ENCODE data around the gene COQ3.

COQ3 gene

DNA sequence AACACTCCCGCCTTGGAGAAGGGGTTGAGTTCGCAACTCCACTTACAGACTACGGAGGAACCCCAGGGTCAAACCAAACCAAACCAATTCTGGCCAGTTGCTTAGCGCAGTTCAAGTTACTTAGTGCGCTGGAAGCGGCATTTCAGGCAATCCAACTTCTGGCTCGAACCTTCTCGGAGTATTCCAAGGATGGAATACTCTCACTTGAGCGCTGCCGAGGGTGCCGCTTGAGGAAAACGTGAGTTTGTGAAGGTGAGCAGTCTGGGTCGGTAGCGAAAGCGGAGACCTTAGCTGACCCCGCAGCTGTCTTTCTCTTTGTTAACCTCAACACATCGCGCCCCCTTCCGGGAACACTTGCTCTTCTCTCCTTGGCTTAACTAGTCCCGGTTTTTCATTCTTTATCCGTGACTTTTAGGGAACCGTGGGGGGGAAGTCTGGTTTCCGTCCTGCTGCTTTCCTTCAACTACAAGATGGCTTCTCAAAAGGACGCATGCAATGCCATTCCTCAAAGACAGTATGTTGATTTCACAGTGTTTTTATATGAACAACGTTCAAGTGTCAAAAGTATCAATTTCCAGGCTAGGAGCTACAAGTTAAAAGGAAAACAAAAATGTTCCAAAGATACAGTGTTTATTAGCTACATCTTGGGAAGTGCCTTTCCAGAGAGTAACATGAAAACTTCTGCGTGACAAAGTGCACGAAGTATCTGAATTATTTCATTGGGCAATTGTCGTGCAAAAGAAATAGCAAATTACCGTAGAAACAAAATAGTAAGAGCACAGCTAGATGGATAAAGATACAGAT is 31.9 kb upstream of the COQ3 start:
- DNase-seq (ENCODE audit: low spot score): peak; percentile 88
- no peak for TF ChIP-seq CTCF (IDR thresholded peaks at IDR 0.05)
- Histone ChIP-seq H3K4me3 (peak overlapping the region; percentile 91), H3K27ac (peak overlapping the region; percentile 98 to 99)

- H3K27ac ChIP-seq: peak within 1 kb of the TSS; percentile 98 to 99
- DNase-seq (ENCODE audit: low spot score): peak; percentile 94
- TF ChIP-seq CTCF (IDR thresholded peaks at IDR 0.05): no peak
- H3K4me3 ChIP-seq: peak within 1 kb of the TSS; percentile 91
Observed at GRCh38 chr6:99424761-99425646, 31.0 kb upstream of the COQ3 start, which contains the start of gene PNISR. TSS of gene PNISR (minus strand) at chr6:99425308. CDS start at chr6:99414659, 10,649 bp downstream.

GRCh38 chr6:99424022-99424421 is 30.0 kb upstream of the COQ3 start:
- TF ChIP-seq CTCF (IDR thresholded peaks at IDR 0.05): no peak
- DNase-seq (ENCODE audit: low spot score): no peak
- Histone ChIP-seq H3K27ac (no peak overlapping the region), H3K4me3 (peak overlapping the region; percentile 91)

- H3K27ac ChIP-seq: no peak overlapping the region
- DNase-seq (ENCODE audit: low spot score): no peak
- no peak overlapping the region for H3K4me3 ChIP-seq
- no peak for TF ChIP-seq CTCF (IDR thresholded peaks at IDR 0.05)
Observed at GRCh38 chr6:99422912-99423311, 28.9 kb upstream of the COQ3 start.

DNA sequence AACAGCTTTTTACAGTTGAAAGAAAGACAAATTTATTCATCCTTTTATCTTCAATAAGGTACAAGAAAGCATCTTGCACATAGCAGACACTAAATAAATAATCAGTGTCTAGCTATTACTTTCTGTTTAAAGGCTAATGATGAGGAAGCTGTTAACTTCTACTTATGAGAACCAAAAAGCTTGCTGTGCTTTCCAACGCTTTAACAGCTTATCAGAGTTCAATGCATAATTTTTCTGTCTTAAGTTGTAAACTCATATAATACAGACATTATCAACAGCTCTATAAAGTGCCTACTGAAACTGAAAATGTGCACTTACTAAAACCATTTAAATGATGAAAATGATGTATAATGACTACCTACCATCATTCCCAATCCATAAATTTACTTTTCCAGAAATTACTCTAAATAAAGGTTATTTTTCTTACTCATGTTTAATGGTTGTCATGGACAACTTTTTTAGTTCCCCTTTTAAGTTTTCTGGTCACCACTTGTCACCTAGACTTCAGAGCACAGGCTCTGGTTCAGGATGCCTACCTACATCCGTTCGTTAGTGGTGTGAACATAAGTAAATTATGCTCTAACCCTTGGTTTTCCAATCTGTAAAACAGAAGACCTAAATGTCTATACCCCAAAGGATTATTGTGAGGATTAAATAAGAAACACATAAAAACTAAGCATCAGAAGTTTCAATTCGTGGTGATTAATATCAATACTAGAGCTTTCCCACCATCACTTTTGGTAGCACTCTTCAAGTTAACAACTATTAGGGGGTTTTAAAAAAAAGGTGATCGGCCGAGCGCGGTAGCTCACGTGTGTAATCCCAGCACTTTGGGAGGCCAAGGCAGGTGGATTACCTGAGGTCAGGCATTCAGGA is 23.1 kb upstream of the COQ3 start:
- DNase-seq (ENCODE audit: low spot score): no peak
- no peak for TF ChIP-seq CTCF (IDR thresholded peaks at IDR 0.05)
- Histone ChIP-seq H3K27ac (no peak overlapping the region), H3K4me3 (no peak overlapping the region)

DNA sequence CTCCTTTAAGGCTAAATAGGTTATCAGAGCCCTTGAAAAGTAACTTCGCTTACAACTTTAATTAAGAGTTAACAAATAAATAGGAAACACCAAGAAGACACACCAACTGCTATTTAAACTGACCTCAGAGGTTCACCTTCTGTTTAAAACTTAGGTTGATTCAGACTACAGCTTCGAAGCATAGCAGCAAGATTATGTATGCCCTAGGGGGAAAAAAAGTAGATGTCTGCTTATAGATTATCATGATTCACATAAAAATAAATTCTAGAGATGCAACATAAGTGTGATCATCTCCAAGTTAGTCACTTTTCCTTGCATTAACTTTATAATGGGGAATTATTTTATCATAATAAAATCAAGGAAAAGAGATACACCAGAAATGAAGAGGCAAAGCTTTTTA is 22.2 kb upstream of the COQ3 start:
- H3K27ac ChIP-seq: no peak overlapping the region
- H3K4me3 ChIP-seq: no peak overlapping the region
- TF ChIP-seq CTCF (IDR thresholded peaks at IDR 0.05): no peak
- no peak for DNase-seq (ENCODE audit: low spot score)
